GM08714 (cell line): ENCODE data around the gene DPH2.

Experiments used
- H3K4me3 ChIP-seq: fragments of 200-500 bp; sonication (Bioruptor generic); 2 replicates; pipeline ENCODE4 v1.5.1; 2014; ENCODE audit warnings: mild to moderate bottlenecking, low read length, inconsistent platforms
- ZNF274 ChIP-seq: IDR thresholded peaks from 2 replicates; pipeline ENCODE4 v1.6.1; 2012; ENCODE audit warnings: mild to moderate bottlenecking, low read depth, low read length

DPH2 gene

GRCh38 chr1:43968348-43968948 is 1.4 kb upstream of the DPH2 start:
- no peak for TF ChIP-seq ZNF274
- no peak overlapping the region for H3K4me3 ChIP-seq

- TF ChIP-seq ZNF274 = no peak
- no peak overlapping the region for H3K4me3 ChIP-seq
These were observed 429 bp upstream of the DPH2 start for GRCh38 chr1:43969416-43969745.

- TF ChIP-seq ZNF274 = no peak
- peak overlapping the region; percentile 71 for H3K4me3 ChIP-seq
These were observed 692 bp downstream of the DPH2 start for GRCh38 chr1:43970502-43970901.

- TF ChIP-seq ZNF274 = no peak
- peak overlapping the region; percentile 71; the same call in 1 of the 2 replicates for H3K4me3 ChIP-seq
These were observed 1.1 kb downstream of the DPH2 start for GRCh38 chr1:43970911-43971310.

GRCh38 chr1:43971336-43971980 is 1.6 kb downstream of the DPH2 start:
- no peak for TF ChIP-seq ZNF274
- H3K4me3 ChIP-seq = no peak overlapping the region

- no peak for TF ChIP-seq ZNF274
- H3K4me3 ChIP-seq = peak overlapping the region; percentile 91; the same call in 1 of the 2 replicates
These were observed 4.2 kb downstream of the DPH2 start for GRCh38 chr1:43973981-43974442.

- H3K4me3 ChIP-seq = peak within 1 kb of the TSS; percentile 91
- no peak for TF ChIP-seq ZNF274
These were observed 4.8 kb downstream of the DPH2 start, which contains the start of gene ATP6V0B for GRCh38 chr1:43974443-43975248. Gene ATP6V0B, plus strand, starts transcription at chr1:43974960. Its CDS starts 81 bp downstream, at chr1:43975041.

- no peak for TF ChIP-seq ZNF274
- H3K4me3 ChIP-seq = peak overlapping the region; percentile 91
These were observed 5.6 kb downstream of the DPH2 start for GRCh38 chr1:43975249-43975961.

- no peak for TF ChIP-seq ZNF274
- H3K4me3 ChIP-seq = peak overlapping the region; percentile 91; the same call in 1 of the 2 replicates
These were observed 6.2 kb downstream of the DPH2 start for GRCh38 chr1:43976045-43976444.

- TF ChIP-seq ZNF274 = no peak
- H3K4me3 ChIP-seq = no peak overlapping the region
These were observed 7.1 kb downstream of the DPH2 start for GRCh38 chr1:43976890-43977289.

GRCh38 chr1:43977376-43978263 is 7.8 kb downstream of the DPH2 start:
- H3K4me3 ChIP-seq = no peak overlapping the region
- TF ChIP-seq ZNF274 = no peak

- TF ChIP-seq ZNF274 = no peak
- no peak overlapping the region for H3K4me3 ChIP-seq
These were observed 8.4 kb downstream of the DPH2 start for GRCh38 chr1:43978264-43978550.

- no peak for TF ChIP-seq ZNF274
- H3K4me3 ChIP-seq = peak within 1 kb of the TSS; percentile 74
These were observed 8.9 kb downstream of the DPH2 start, which contains the start of gene B4GALT2 for GRCh38 chr1:43978551-43979260. Gene B4GALT2, plus strand, starts transcription at chr1:43979210. Its CDS starts 1,951 bp downstream, at chr1:43981161.
